K562 (cell line): Measurements from ENCODE around the gene ACTR3. TPM values are rescaled to one million over a fixed set of nuclear protein-coding genes. Genes with fewer than 3 reads are reported as not detected.
A peak's percentile ranks its signal among the peaks of the same experiment; 100 is the strongest.

Experiments
- BDP1 ChIP-seq: IDR thresholded peaks from 3 replicates; pipeline ENCODE4 v1.6.1; 2011; ENCODE audit not compliant: insufficient read length, insufficient read depth
- CBX8 ChIP-seq: fragments of 200-600 bp; sonication (generic); IDR thresholded peaks from 2 replicates; pipeline ENCODE4 v1.6.1; 2012; ENCODE audit warnings: borderline replicate concordance, mixed run types, low read depth, mild to moderate bottlenecking, moderate library complexity, mixed read lengths, low read length, control low read depth, inconsistent platforms; ENCODE audit not compliant: poor library complexity, severe bottlenecking; ENCODE audit errors: extremely low read depth
- EWSR1 ChIP-seq: fragments of 450-650 bp; IDR thresholded peaks from 2 replicates; pipeline ENCODE4 v1.6.1; 2018; ENCODE audit warnings: borderline replicate concordance, mild to moderate bottlenecking, low read depth, moderate library complexity; ENCODE audit not compliant: partially characterized antibody
- PCBP1 ChIP-seq: fragments of 200-400 bp; formaldehyde crosslinking; IDR thresholded peaks from 2 replicates; pipeline ENCODE4 v1.6.1; 2018; ENCODE audit warnings: mild to moderate bottlenecking, low read depth, low read length; ENCODE audit not compliant: poor library complexity, severe bottlenecking
- XRCC5 ChIP-seq: fragments of 200-400 bp; formaldehyde crosslinking; IDR thresholded peaks from 2 replicates; pipeline ENCODE4 v1.6.1; 2017; ENCODE audit warnings: low read depth, mild to moderate bottlenecking, low read length
- ZNF134 ChIP-seq: fragments of 250-450 bp; sonication (Bioruptor Pico); conservative IDR thresholded peaks from 2 replicates; pipeline ENCODE4 v1.4.0; 2020
- ZNF197 ChIP-seq: fragments of 200-800 bp; sonication (Bioruptor generic); IDR thresholded peaks from 2 replicates; pipeline ENCODE4 v1.6.1; 2016; ENCODE audit warnings: low read depth, missing genetic modification characterization, missing compliant biosample characterization
- ZNF785 ChIP-seq: fragments of 250-450 bp; sonication (Bioruptor Pico); IDR thresholded peaks from 2 replicates; pipeline ENCODE4 v1.4.0; 2020; ENCODE audit warnings: mild to moderate bottlenecking
- ZSCAN29 ChIP-seq: fragments of 450-650 bp; IDR thresholded peaks from 2 replicates; pipeline ENCODE4 v1.6.1; 2017
- polyA plus RNA-seq, 8 experiments: library from polyadenylated mRNA; depleted of rRNA in 4 of 8; stranded (reverse) in 5 of 8; unstranded in 3 of 8; fragments of >200 nt; fragmentation: Nextera tagmentation in 2 of 8; fragmentation: Illumina TruSeq in 1 of 8; extraction: Ambion mirVana in 2 of 8; extraction: Trizol in 1 of 8; gene quantifications; 2 replicates each; pipeline versions ENCODE4 v1.2.1 to v1.2.3, GENCODE V29; 2011 to 2014; ENCODE audit warnings: inconsistent platforms in 1 of 8, missing spikeins in 1 of 8
- total RNA-seq, 7 experiments: library from RNA; depleted of rRNA in 6 of 7; stranded (reverse); fragments of >200 nt in 6 of 7; fragmentation: Illumina TruSeq in 2 of 7; extraction: Trizol in 2 of 7; gene quantifications; 2 replicates each; pipeline versions ENCODE4 v1.2.1 to v1.2.3, GENCODE V29; 2011 to 2021; ENCODE audit warnings: low replicate concordance in 1 of 7
- TF ChIP-seq, protein P1 (sequence below): sonication (generic); formaldehyde crosslinking; IDR thresholded peaks from 2 replicates; pipeline ENCODE4 v1.8.1; 2023; ENCODE audit warnings: mild to moderate bottlenecking, missing genetic modification reagents
- TF ChIP-seq, protein P2 (sequence below): sonication (generic); formaldehyde crosslinking; IDR thresholded peaks from 2 replicates; pipeline ENCODE4 v1.8.0; 2022; ENCODE audit warnings: mild to moderate bottlenecking, low read depth, missing genetic modification reagents
- TF ChIP-seq, protein P3 (sequence below), 3 experiments: fragments of 200-800 bp in 1 of 3; fragments of 250-450 bp in 1 of 3; fragments of 450-650 bp in 1 of 3; sonication (Bioruptor Pico) in 1 of 3; sonication (Bioruptor generic) in 1 of 3; formaldehyde crosslinking in 1 of 3; IDR thresholded peaks; 2 replicates each; pipeline versions ENCODE4 v1.6.1 to v1.8.0; 2016 to 2022; ENCODE audit warnings: mild to moderate bottlenecking in 2 of 3, missing genetic modification characterization in 2 of 3, missing compliant biosample characterization in 1 of 3, moderate library complexity in 1 of 3

Gene ACTR3
- total and polyA plus RNA-seq, 9 of the 15 experiments (the other 6 are each of a cell fraction or from before 2014, with no cell fraction given): 49.0 to 354 (median 249) TPM

DNA sequence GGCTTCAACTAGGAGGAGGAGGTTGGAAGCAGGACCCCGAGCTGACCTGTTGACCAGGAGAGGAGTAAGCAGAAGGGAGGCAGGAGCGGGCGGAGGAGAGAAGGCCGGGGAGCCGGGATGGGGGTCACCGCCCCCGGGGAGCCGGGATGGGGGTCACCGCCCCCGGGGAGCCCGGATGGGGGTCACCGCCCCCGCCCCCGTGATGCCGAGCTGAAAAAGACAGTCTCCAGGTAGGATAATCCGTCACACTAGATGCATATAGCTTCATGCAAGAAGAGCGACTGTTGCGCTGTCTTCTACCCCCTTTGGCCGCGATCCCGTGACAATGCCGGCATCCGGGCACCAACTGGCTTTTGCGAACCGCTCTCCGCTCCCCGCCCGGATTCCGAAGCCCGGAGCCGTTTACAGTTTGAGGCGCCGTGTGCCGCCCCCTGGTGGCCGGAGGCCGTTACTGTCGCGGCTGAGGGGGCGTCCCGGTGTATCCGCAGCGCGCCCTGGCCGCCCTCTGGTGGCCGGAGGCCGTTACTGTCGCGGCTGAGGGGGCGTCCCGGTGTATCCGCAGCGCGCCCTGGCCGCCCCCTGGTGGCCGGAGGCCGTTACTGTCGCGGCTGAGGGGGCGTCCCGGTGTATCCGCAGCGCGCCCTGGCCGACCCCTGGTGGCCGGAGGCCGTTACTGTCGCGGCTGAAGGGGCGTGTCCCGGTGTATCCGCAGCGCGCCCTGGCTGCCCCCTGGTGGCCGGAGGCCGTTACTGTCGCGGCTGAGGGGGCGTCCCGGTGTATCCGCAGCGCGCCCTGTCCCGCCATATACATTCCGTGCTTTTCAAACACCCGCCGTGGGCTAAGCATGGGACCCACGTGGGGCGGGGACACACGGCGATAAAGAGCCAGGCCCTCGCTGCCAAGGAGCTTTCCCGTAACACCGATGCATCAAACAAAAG, 89.6 kb downstream of the ACTR3 start (continued):
- TF ChIP-seq ZNF134 (CRISPR knock-in tag) (no peak), PCBP1 (peak; percentile 78), ZSCAN29 (no peak), BDP1 (no peak), XRCC5 (0 out of 2 replicates have a peak, but pooled peaks have one; percentile 36), EWSR1 (no peak), ZNF197 (no peak), CBX8 (no peak), ZNF785 (CRISPR knock-in tag) (no peak)
- TF ChIP-seq, protein P1, sequence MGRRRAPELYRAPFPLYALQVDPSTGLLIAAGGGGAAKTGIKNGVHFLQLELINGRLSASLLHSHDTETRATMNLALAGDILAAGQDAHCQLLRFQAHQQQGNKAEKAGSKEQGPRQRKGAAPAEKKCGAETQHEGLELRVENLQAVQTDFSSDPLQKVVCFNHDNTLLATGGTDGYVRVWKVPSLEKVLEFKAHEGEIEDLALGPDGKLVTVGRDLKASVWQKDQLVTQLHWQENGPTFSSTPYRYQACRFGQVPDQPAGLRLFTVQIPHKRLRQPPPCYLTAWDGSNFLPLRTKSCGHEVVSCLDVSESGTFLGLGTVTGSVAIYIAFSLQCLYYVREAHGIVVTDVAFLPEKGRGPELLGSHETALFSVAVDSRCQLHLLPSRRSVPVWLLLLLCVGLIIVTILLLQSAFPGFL (CRISPR knock-in tag): no peak
- TF ChIP-seq, protein P2, sequence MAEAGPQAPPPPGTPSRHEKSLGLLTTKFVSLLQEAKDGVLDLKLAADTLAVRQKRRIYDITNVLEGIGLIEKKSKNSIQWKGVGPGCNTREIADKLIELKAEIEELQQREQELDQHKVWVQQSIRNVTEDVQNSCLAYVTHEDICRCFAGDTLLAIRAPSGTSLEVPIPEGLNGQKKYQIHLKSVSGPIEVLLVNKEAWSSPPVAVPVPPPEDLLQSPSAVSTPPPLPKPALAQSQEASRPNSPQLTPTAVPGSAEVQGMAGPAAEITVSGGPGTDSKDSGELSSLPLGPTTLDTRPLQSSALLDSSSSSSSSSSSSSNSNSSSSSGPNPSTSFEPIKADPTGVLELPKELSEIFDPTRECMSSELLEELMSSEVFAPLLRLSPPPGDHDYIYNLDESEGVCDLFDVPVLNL (CRISPR knock-in tag): no peak
- TF ChIP-seq, protein P3, sequence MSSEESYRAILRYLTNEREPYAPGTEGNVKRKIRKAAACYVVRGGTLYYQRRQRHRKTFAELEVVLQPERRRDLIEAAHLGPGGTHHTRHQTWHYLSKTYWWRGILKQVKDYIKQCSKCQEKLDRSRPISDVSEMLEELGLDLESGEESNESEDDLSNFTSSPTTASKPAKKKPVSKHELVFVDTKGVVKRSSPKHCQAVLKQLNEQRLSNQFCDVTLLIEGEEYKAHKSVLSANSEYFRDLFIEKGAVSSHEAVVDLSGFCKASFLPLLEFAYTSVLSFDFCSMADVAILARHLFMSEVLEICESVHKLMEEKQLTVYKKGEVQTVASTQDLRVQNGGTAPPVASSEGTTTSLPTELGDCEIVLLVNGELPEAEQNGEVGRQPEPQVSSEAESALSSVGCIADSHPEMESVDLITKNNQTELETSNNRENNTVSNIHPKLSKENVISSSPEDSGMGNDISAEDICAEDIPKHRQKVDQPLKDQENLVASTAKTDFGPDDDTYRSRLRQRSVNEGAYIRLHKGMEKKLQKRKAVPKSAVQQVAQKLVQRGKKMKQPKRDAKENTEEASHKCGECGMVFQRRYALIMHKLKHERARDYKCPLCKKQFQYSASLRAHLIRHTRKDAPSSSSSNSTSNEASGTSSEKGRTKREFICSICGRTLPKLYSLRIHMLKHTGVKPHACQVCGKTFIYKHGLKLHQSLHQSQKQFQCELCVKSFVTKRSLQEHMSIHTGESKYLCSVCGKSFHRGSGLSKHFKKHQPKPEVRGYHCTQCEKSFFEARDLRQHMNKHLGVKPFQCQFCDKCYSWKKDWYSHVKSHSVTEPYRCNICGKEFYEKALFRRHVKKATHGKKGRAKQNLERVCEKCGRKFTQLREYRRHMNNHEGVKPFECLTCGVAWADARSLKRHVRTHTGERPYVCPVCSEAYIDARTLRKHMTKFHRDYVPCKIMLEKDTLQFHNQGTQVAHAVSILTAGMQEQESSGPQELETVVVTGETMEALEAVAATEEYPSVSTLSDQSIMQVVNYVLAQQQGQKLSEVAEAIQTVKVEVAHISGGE (CRISPR knock-in tag; IDR thresholded peaks at IDR 0.05): no peak
